Ishikawa (cell line): Measurements from ENCODE around the gene THAP3.

Source experiments
- CEBPB ChIP-seq: IDR thresholded peaks from 2 replicates; pipeline ENCODE4 v1.6.1; 2012
- CREB1 ChIP-seq: IDR thresholded peaks from 2 replicates; pipeline ENCODE4 v1.6.1; 2012; ENCODE audit warnings: low read depth
- EGR1 ChIP-seq: IDR thresholded peaks from 2 replicates; pipeline ENCODE4 v1.6.1; 2012
- FOXM1 ChIP-seq: IDR thresholded peaks from 2 replicates; pipeline ENCODE4 v1.6.1; 2012; ENCODE audit warnings: low read depth, borderline replicate concordance
- MAX ChIP-seq: IDR thresholded peaks from 2 replicates; pipeline ENCODE4 v1.6.1; 2012
- RAD21 ChIP-seq: IDR thresholded peaks from 2 replicates; pipeline ENCODE4 v1.6.1; 2012; ENCODE audit warnings: low read depth
- TAF1 ChIP-seq: IDR thresholded peaks from 2 replicates; pipeline ENCODE4 v1.6.1; 2012; ENCODE audit warnings: low read depth, mild to moderate bottlenecking
- YY1 ChIP-seq: IDR thresholded peaks from 2 replicates; pipeline ENCODE4 v1.6.1; 2012; ENCODE audit warnings: low read depth
- TF ChIP-seq, protein P1 (sequence below): IDR thresholded peaks from 2 replicates; pipeline ENCODE4 v1.6.1; 2012
- TF ChIP-seq, protein P2 (sequence below): IDR thresholded peaks from 2 replicates; pipeline ENCODE4 v1.6.1; 2012; ENCODE audit warnings: low read depth, mild to moderate bottlenecking

- TF ChIP-seq CEBPB (no peak), MAX (no peak), EGR1 (no peak), FOXM1 (no peak), TAF1 (no peak), RAD21 (no peak), CREB1 (no peak), YY1 (no peak)
- TF ChIP-seq, protein P1, sequence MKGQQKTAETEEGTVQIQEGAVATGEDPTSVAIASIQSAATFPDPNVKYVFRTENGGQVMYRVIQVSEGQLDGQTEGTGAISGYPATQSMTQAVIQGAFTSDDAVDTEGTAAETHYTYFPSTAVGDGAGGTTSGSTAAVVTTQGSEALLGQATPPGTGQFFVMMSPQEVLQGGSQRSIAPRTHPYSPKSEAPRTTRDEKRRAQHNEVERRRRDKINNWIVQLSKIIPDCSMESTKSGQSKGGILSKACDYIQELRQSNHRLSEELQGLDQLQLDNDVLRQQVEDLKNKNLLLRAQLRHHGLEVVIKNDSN: no peak
- TF ChIP-seq, protein P2, sequence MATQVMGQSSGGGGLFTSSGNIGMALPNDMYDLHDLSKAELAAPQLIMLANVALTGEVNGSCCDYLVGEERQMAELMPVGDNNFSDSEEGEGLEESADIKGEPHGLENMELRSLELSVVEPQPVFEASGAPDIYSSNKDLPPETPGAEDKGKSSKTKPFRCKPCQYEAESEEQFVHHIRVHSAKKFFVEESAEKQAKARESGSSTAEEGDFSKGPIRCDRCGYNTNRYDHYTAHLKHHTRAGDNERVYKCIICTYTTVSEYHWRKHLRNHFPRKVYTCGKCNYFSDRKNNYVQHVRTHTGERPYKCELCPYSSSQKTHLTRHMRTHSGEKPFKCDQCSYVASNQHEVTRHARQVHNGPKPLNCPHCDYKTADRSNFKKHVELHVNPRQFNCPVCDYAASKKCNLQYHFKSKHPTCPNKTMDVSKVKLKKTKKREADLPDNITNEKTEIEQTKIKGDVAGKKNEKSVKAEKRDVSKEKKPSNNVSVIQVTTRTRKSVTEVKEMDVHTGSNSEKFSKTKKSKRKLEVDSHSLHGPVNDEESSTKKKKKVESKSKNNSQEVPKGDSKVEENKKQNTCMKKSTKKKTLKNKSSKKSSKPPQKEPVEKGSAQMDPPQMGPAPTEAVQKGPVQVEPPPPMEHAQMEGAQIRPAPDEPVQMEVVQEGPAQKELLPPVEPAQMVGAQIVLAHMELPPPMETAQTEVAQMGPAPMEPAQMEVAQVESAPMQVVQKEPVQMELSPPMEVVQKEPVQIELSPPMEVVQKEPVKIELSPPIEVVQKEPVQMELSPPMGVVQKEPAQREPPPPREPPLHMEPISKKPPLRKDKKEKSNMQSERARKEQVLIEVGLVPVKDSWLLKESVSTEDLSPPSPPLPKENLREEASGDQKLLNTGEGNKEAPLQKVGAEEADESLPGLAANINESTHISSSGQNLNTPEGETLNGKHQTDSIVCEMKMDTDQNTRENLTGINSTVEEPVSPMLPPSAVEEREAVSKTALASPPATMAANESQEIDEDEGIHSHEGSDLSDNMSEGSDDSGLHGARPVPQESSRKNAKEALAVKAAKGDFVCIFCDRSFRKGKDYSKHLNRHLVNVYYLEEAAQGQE: no peak
Measured at GRCh38 chr1:6586404-6586816, 38.3 kb upstream of the THAP3 start.
